ENCODE data around the gene TPGS2.
"Not testable (repeated sequence)": the region's sequence is repeated elsewhere in the genome, so short reads cannot be mapped to it uniquely, and the experiment has no call there.

TPGS2 gene

GRCh38 chr18:36771245-36771644 is 57.6 kb downstream of the TPGS2 start:
- DNase-seq, result no peak

- no peak for DNase-seq
These were observed 58.4 kb downstream of the TPGS2 start for GRCh38 chr18:36770315-36770946.

GRCh38 chr18:36769611-36770314 is 59.0 kb downstream of the TPGS2 start:
- no peak for DNase-seq

- no peak for DNase-seq
These were observed 59.6 kb downstream of the TPGS2 start for GRCh38 chr18:36769172-36769571.

GRCh38 chr18:36766836-36767235 is 62.0 kb downstream of the TPGS2 start:
- DNase-seq, result no peak

GRCh38 chr18:36762965-36763364 is 65.8 kb downstream of the TPGS2 start:
- DNase-seq, result not testable (repeated sequence)

GRCh38 chr18:36762074-36762473 is 66.7 kb downstream of the TPGS2 start:
- DNase-seq, result no peak

GRCh38 chr18:36761186-36761698 is 67.6 kb downstream of the TPGS2 start:
- DNase-seq, result no peak

- DNase-seq, result no peak
These were observed 68.2 kb downstream of the TPGS2 start for GRCh38 chr18:36760598-36760997.

- no peak for DNase-seq
These were observed 69.5 kb downstream of the TPGS2 start for GRCh38 chr18:36759167-36759776.

- DNase-seq, result no peak
These were observed 70.2 kb downstream of the TPGS2 start for GRCh38 chr18:36758623-36759022.

- DNase-seq, result no peak
These were observed 70.8 kb downstream of the TPGS2 start for GRCh38 chr18:36757991-36758390.

GRCh38 chr18:36757081-36757480 is 71.7 kb downstream of the TPGS2 start:
- DNase-seq, result peak; percentile 60

- no peak for DNase-seq
These were observed 72.6 kb downstream of the TPGS2 start for GRCh38 chr18:36756242-36756641.

- DNase-seq, result no peak
These were observed 75.6 kb downstream of the TPGS2 start for GRCh38 chr18:36752929-36753865.

- no peak for DNase-seq
These were observed 83.4 kb downstream of the TPGS2 start for GRCh38 chr18:36745219-36745975.

GRCh38 chr18:36744261-36744876 is 84.4 kb downstream of the TPGS2 start:
- DNase-seq, result no peak

All from NCI-H1105 (cell line).